Trophoblast cell (in vitro differentiated cells and primary cell): ENCODE results near the gene HES6.
A peak's percentile ranks its signal among the peaks of the same experiment; 100 is the strongest.

Source experiments
- DNase-seq, 2 donors: peaks; one replicate each; pipeline ENCODE4 v3.0.0-alpha.2; 2016
- H2AFZ ChIP-seq: 2 replicates; pipeline ENCODE4 v1.6.1; 2013; ENCODE audit warnings: low read length, moderate library complexity, mild to moderate bottlenecking; ENCODE audit not compliant: insufficient read depth, poor library complexity
- H2AK5ac ChIP-seq: 2 replicates; pipeline ENCODE4 v1.6.1; 2013; ENCODE audit warnings: mild to moderate bottlenecking, low read length
- H2BK120ac ChIP-seq: 2 replicates; pipeline ENCODE4 v1.6.1; 2013; ENCODE audit warnings: low read length, mild to moderate bottlenecking, moderate library complexity; ENCODE audit not compliant: insufficient read depth, poor library complexity
- H2BK12ac ChIP-seq: 2 replicates; pipeline ENCODE4 v1.6.1; 2013; ENCODE audit warnings: mild to moderate bottlenecking, low read length, moderate library complexity
- H2BK5ac ChIP-seq: 2 replicates; pipeline ENCODE4 v1.6.1; 2013; ENCODE audit warnings: low read length, low read depth, moderate library complexity, mild to moderate bottlenecking; ENCODE audit not compliant: poor library complexity
- H3K14ac ChIP-seq: 2 replicates; pipeline ENCODE4 v1.6.1; 2013; ENCODE audit warnings: mild to moderate bottlenecking, low read length
- H3K18ac ChIP-seq: 2 replicates; pipeline ENCODE4 v1.6.1; 2013; ENCODE audit warnings: mild to moderate bottlenecking, low read length
- H3K23ac ChIP-seq: 2 replicates; pipeline ENCODE4 v1.6.1; 2013; ENCODE audit warnings: low read length
- H3K27ac ChIP-seq: 2 replicates; pipeline ENCODE4 v1.5.1; 2013; ENCODE audit warnings: low read depth, mild to moderate bottlenecking, inconsistent platforms, low read length, moderate library complexity
- H3K27me3 ChIP-seq: 2 replicates; pipeline ENCODE4 v1.6.1; 2013; ENCODE audit warnings: inconsistent platforms, mild to moderate bottlenecking, low read length, moderate library complexity; ENCODE audit not compliant: insufficient read depth
- H3K36me3 ChIP-seq, 2 experiments: 1 replicate in 1 of 2; 2 replicates in 1 of 2; pipeline ENCODE4 v1.6.1; 2013; ENCODE audit warnings: low read length in 2 of 2, mild to moderate bottlenecking in 2 of 2, moderate library complexity in 1 of 2; ENCODE audit not compliant: insufficient read depth in 2 of 2, control insufficient read depth in 1 of 2
- H3K4ac ChIP-seq: 2 replicates; pipeline ENCODE4 v1.6.1; 2013; ENCODE audit warnings: low read depth, mild to moderate bottlenecking, low read length, moderate library complexity
- H3K4me1 ChIP-seq, 2 experiments: 1 replicate in 1 of 2; 2 replicates in 1 of 2; pipeline ENCODE4 v1.6.1; 2013; ENCODE audit warnings: low read length in 2 of 2, mild to moderate bottlenecking in 2 of 2, moderate library complexity in 1 of 2; ENCODE audit not compliant: insufficient read depth in 2 of 2, control insufficient read depth in 1 of 2
- H3K4me2 ChIP-seq: 2 replicates; pipeline ENCODE4 v1.6.1; 2013; ENCODE audit warnings: inconsistent platforms, mild to moderate bottlenecking, low read length, moderate library complexity
- H3K4me3 ChIP-seq: 2 replicates; pipeline ENCODE4 v1.5.1; 2013; ENCODE audit warnings: mild to moderate bottlenecking, low read depth, low read length, inconsistent platforms
- H3K79me1 ChIP-seq: one replicate; pipeline ENCODE4 v1.6.1; 2013; ENCODE audit warnings: low read length
- H3K79me2 ChIP-seq: 2 replicates; pipeline ENCODE4 v1.6.1; 2013; ENCODE audit warnings: low read length, mild to moderate bottlenecking; ENCODE audit not compliant: control insufficient read depth, insufficient read depth, poor library complexity
- H3K9ac ChIP-seq: 2 replicates; pipeline ENCODE4 v1.6.1; 2013; ENCODE audit warnings: mild to moderate bottlenecking, low read length
- H3K9me3 ChIP-seq: 2 replicates; pipeline ENCODE4 v1.6.1; 2013; ENCODE audit warnings: low read depth, mild to moderate bottlenecking, control low read depth, inconsistent platforms, low read length; ENCODE audit not compliant: insufficient read depth
- H4K12ac ChIP-seq: 2 replicates; pipeline ENCODE4 v1.6.1; 2013; ENCODE audit warnings: low read depth, mild to moderate bottlenecking, low read length, moderate library complexity
- H4K8ac ChIP-seq: 2 replicates; pipeline ENCODE4 v1.6.1; 2013; ENCODE audit warnings: low read depth, mild to moderate bottlenecking, low read length, moderate library complexity
- H4K91ac ChIP-seq: one replicate; pipeline ENCODE4 v1.6.1; 2013; ENCODE audit warnings: low read depth, mild to moderate bottlenecking, low read length, moderate library complexity
- WGBS: extraction: QIAGEN DNeasy Blood & Tissue Kit; methylation state at CpG from one replicate; pipeline ENCODE4 v1.1.7; 2013; ENCODE audit warnings: missing lambda C conversion rate; ENCODE audit not compliant: insufficient read length, insufficient coverage; ENCODE audit errors: extremely low coverage; 5-methylcytosine and 5-hydroxymethylcytosine counted together

HES6 gene

GRCh38 chr2:238271061-238271554, 31.3 kb upstream of the HES6 start:
- no peak overlapping the region for H4K91ac ChIP-seq
- no peak overlapping the region for H3K4me3 ChIP-seq
- H3K9ac ChIP-seq: no peak overlapping the region
- DNase-seq: no peak
- no peak overlapping the region for H3K18ac ChIP-seq
- H2AK5ac ChIP-seq: no peak overlapping the region
- H3K36me3 ChIP-seq: peaks cover 5 to 8% of the 10 kb centered on the region in 2 experiments
- no peak overlapping the region for H4K8ac ChIP-seq
- H2BK120ac ChIP-seq: no peak overlapping the region
- H2BK5ac ChIP-seq: no peak overlapping the region
- H3K14ac ChIP-seq: no peak overlapping the region
- no peak overlapping the region for H2AFZ ChIP-seq
- H3K4ac ChIP-seq: no peak overlapping the region
- H3K4me1 ChIP-seq: peaks cover 24 to 30% of the 10 kb centered on the region in 2 experiments
- H4K12ac ChIP-seq: no peak overlapping the region
- H3K27me3 ChIP-seq: no peaks in the 10 kb centered on the region
- no CpG with 5 or more reads among the region's 13 CpGs for WGBS
- no peak overlapping the region for H3K27ac ChIP-seq
- no peak overlapping the region for H3K23ac ChIP-seq
- H3K9me3 ChIP-seq: no peaks in the 10 kb centered on the region
- H3K79me1 ChIP-seq: peaks cover 7% of the 10 kb centered on the region
- no peak overlapping the region for H2BK12ac ChIP-seq
- no peak overlapping the region for H3K4me2 ChIP-seq
- H3K79me2 ChIP-seq: no peaks in the 10 kb centered on the region

- Histone ChIP-seq H2BK12ac (no peak overlapping the region), H4K91ac (no peak overlapping the region), H3K9me3 (no peaks in the 10 kb centered on the region), H4K8ac (no peak overlapping the region), H3K4ac (no peak overlapping the region), H3K27me3 (no peaks in the 10 kb centered on the region), H2BK120ac (no peak overlapping the region), H3K36me3 (peaks cover 3 to 7% of the 10 kb centered on the region in 2 experiments), H4K12ac (no peak overlapping the region), H3K18ac (no peak overlapping the region), H2AFZ (no peak overlapping the region), H3K79me1 (peaks cover 7% of the 10 kb centered on the region), H3K14ac (no peak overlapping the region), H2BK5ac (no peak overlapping the region), H2AK5ac (no peak overlapping the region), H3K4me3 (no peak overlapping the region), H3K4me2 (no peak overlapping the region), H3K23ac (no peak overlapping the region), H3K27ac (no peak overlapping the region), H3K9ac (no peak overlapping the region), H3K79me2 (no peaks in the 10 kb centered on the region), H3K4me1 (peaks cover 24 to 30% of the 10 kb centered on the region in 2 experiments)
- WGBS: no CpG with 5 or more reads among the region's 9 CpGs
- DNase-seq: no peak
Observed at GRCh38 chr2:238270606-238271005, 30.8 kb upstream of the HES6 start.

- no peak overlapping the region for H3K4ac ChIP-seq
- no peak overlapping the region for H3K27ac ChIP-seq
- H3K23ac ChIP-seq: no peak overlapping the region
- H2BK12ac ChIP-seq: no peak overlapping the region
- no peak overlapping the region for H4K12ac ChIP-seq
- no peak overlapping the region for H2BK5ac ChIP-seq
- no peak overlapping the region for H2AK5ac ChIP-seq
- peaks cover 24 to 30% of the 10 kb centered on the region in 2 experiments for H3K4me1 ChIP-seq
- H3K79me1 ChIP-seq: peaks cover 7% of the 10 kb centered on the region
- H3K9me3 ChIP-seq: no peaks in the 10 kb centered on the region
- H3K14ac ChIP-seq: no peak overlapping the region
- H4K8ac ChIP-seq: no peak overlapping the region
- no CpG with 5 or more reads among the region's 6 CpGs for WGBS
- H2AFZ ChIP-seq: no peak overlapping the region
- no peaks in the 10 kb centered on the region for H3K27me3 ChIP-seq
- H3K36me3 ChIP-seq: peaks cover 2 to 5% of the 10 kb centered on the region in 2 experiments
- no peaks in the 10 kb centered on the region for H3K79me2 ChIP-seq
- no peak overlapping the region for H3K4me3 ChIP-seq
- no peak overlapping the region for H2BK120ac ChIP-seq
- H3K9ac ChIP-seq: no peak overlapping the region
- H3K4me2 ChIP-seq: no peak overlapping the region
- no peak overlapping the region for H4K91ac ChIP-seq
- DNase-seq: peak in 1 of 2 donors; percentile 29
- no peak overlapping the region for H3K18ac ChIP-seq
Observed at GRCh38 chr2:238269741-238270140, 29.9 kb upstream of the HES6 start.

GRCh38 chr2:238267884-238268680, 28.2 kb upstream of the HES6 start:
- Histone ChIP-seq H2BK120ac (peak overlapping the region; percentile 18), H3K4me3 (no peak overlapping the region), H3K4ac (no peak overlapping the region), H2BK12ac (peak overlapping the region; percentile 20), H2AFZ (no peak overlapping the region), H3K79me1 (peaks cover 7% of the 10 kb centered on the region), H3K18ac (no peak overlapping the region), H3K27me3 (no peaks in the 10 kb centered on the region), H3K4me1 (peaks cover 22 to 30% of the 10 kb centered on the region in 2 experiments), H3K14ac (peak overlapping the region; percentile 16), H3K79me2 (no peaks in the 10 kb centered on the region), H3K4me2 (no peak overlapping the region), H4K12ac (no peak overlapping the region), H2BK5ac (no peak overlapping the region), H4K91ac (peak overlapping the region; percentile 75), H4K8ac (no peak overlapping the region), H2AK5ac (peak overlapping the region; percentile 4), H3K23ac (no peak overlapping the region), H3K27ac (no peak overlapping the region), H3K9ac (no peak overlapping the region), H3K36me3 (peaks cover 2 to 5% of the 10 kb centered on the region in 2 experiments), H3K9me3 (no peaks in the 10 kb centered on the region)
- WGBS: no CpG with 5 or more reads among the region's 20 CpGs
- no peak for DNase-seq
